ENCODE measurements around the gene CPSF4L. TPM values are rescaled to one million over a fixed set of nuclear protein-coding genes. Genes with fewer than 3 reads are reported as not detected.
"Not testable (repeated sequence)": the region's sequence is repeated elsewhere in the genome, so short reads cannot be mapped to it uniquely, and the experiment has no call there.

CPSF4L gene
- polyA plus RNA-seq, 3 donors, result not detected

DNA sequence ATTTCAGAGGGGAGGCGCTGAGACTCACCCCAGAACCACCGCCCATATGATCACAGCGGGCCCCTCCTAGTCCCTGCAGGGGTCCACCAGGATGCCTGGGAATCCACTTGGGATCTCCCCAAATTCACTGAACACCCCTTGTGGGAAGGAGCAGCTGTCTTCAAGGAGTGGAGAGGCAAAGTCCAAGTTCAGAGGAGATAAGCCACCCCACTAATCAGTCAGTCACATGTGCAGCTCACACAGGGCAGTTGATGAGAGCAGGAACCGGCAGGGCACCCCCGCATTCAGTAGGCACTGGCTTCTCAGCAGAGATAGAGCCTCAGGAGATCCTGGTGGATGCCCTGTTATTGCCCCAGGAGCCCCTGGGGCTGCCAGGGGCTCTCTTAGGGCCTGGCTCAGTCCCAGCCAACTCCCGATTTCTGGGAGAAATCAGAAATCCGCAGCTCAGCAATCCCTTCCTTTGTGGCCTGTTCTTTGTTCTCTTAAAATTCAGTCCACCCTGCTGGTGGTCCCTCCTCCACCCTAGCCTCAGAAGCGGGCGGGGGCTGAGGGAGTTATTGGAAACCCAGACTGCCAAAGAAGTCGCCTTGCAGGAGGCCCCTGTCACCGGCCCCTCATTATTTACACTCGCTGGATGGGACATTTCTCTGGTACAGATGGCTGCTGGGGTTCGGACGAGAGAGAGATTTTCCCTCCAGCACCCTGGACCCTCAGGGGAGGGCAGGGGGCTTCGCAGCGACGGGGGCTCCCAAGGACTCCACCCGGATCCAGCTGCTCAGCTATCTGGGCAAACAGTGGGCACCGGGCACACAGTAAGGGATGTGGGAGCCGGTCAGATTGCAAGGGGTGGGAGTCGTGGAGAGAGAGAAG lies 48.3 kb upstream of the CPSF4L start:
- H3K9ac ChIP-seq (ENCODE audit: insufficient read depth, low read length, poor library complexity, severe bottlenecking), result peak overlapping the region; percentile 84

DNA sequence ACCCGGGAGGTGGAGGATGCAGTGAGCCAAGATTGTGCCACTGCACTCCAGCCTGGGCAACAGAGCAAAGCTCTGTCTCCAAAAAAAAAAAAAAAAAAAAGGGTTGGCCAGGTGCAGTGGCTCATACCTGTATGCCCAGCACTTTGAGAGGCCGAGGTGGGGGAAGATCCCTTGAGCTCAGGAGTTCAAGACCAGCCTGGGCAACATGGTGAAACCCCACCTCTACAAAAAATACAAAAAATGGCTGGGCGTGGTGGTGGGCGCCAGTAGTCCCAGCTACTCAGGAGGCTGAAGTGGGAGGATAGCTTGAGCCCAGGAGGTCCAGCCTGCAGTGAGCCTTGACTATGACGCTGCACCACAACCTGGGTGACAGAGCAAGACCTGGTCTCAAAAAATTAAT lies 47.3 kb upstream of the CPSF4L start:
- H3K27me3 Mint-ChIP-seq (ENCODE audit: low read depth in 3 of 3); H3K27me3 ChIP-seq (ENCODE audit: control insufficient read depth in 2 of 2, insufficient read depth in 2 of 2, low read length in 2 of 2); H3K4me3 Mint-ChIP-seq; intact Hi-C loops (cut with micrococcal nuclease); H2AFZ ChIP-seq (ENCODE audit: insufficient read depth, low read depth, low read length, poor library complexity, severe bottlenecking); H3K4me2 ChIP-seq (replicated peaks; ENCODE audit: extremely low read depth, low read length, poor library complexity, severe bottlenecking); DNase-seq; H3K9ac ChIP-seq (ENCODE audit: insufficient read depth, low read length, poor library complexity, severe bottlenecking); H3K27ac ChIP-seq (ENCODE audit: low read depth in 1 of 2, low read length in 2 of 2); H3K36me3 ChIP-seq (replicated peaks in 1 of 2; ENCODE audit: control insufficient read depth in 1 of 2, insufficient read depth in 2 of 2, low read length in 2 of 2); H3K9me3 ChIP-seq (replicated peaks in 1 of 2; ENCODE audit: control insufficient read depth in 1 of 2, insufficient read depth in 1 of 2, low read length in 2 of 2); H3K4me3 ChIP-seq (replicated peaks in 1 of 3; ENCODE audit: low read depth in 2 of 3, low read length in 3 of 3); H3K9me3 Mint-ChIP-seq; H3K36me3 Mint-ChIP-seq: not testable (repeated sequence)
- Histone ChIP-seq H4K20me1 (ENCODE audit: insufficient read depth, low read length) (peaks cover 31% of the 10 kb centered on the region), H3K4me1 (ENCODE audit: control insufficient read depth in 1 of 2, insufficient read depth in 2 of 2, low read length in 2 of 2) (peaks cover 43 to 63% of the 10 kb centered on the region in 2 donors), H3K79me2 (ENCODE audit: insufficient read depth, low read length) (peaks cover 57% of the 10 kb centered on the region)
- H3K4me1 Mint-ChIP-seq, result peaks cover 59% of the 10 kb centered on the region
- WGBS (ENCODE audit: insufficient coverage), result 100% methylated on average over 1 of the region's 5 CpGs
- peak overlapping the region in 1 of 7 donors; percentile 45 for H3K27ac Mint-ChIP-seq

More for the DNA sequence above, 48.3 kb upstream of the CPSF4L start:
- 12% methylated on average over 13 of the region's 21 CpGs for WGBS (ENCODE audit: insufficient coverage)
- no peaks in the 10 kb centered on the region for H3K9me3 Mint-ChIP-seq
- Histone ChIP-seq H3K9me3 (replicated peaks in 1 of 2; ENCODE audit: control insufficient read depth in 1 of 2, insufficient read depth in 1 of 2, low read length in 2 of 2) (no peaks in the 10 kb centered on the region), H3K4me1 (ENCODE audit: control insufficient read depth in 1 of 2, insufficient read depth in 2 of 2, low read length in 2 of 2) (peaks cover 39 to 58% of the 10 kb centered on the region in 2 donors), H3K79me2 (ENCODE audit: insufficient read depth, low read length) (peaks cover 52% of the 10 kb centered on the region), H3K4me3 (replicated peaks in 1 of 3; ENCODE audit: low read depth in 2 of 3, low read length in 3 of 3) (peak overlapping the region; percentile 64 to 99 (median 99)), H3K4me2 (replicated peaks; ENCODE audit: extremely low read depth, low read length, poor library complexity, severe bottlenecking) (peak overlapping the region; percentile 99), H4K20me1 (ENCODE audit: insufficient read depth, low read length) (peaks cover 30% of the 10 kb centered on the region), H3K27me3 (ENCODE audit: control insufficient read depth in 2 of 2, insufficient read depth in 2 of 2, low read length in 2 of 2) (no peaks in the 10 kb centered on the region), H2AFZ (ENCODE audit: insufficient read depth, low read depth, low read length, poor library complexity, severe bottlenecking) (peak overlapping the region; percentile 92), H3K36me3 (replicated peaks in 1 of 2; ENCODE audit: control insufficient read depth in 1 of 2, insufficient read depth in 2 of 2, low read length in 2 of 2) (no peaks in the 10 kb centered on the region), H3K27ac (ENCODE audit: low read depth in 1 of 2, low read length in 2 of 2) (peak overlapping the region in 1 of 2 donors; percentile 85)
- no peak for DNase-seq
- peaks cover 0 to 3% of the 10 kb centered on the region in 2 donors for H3K36me3 Mint-ChIP-seq
- intact Hi-C loops (cut with micrococcal nuclease), result loop anchor here in 1 of 2 donors (5.0 kb wide), 1 partner anchor 57 kb away; no protein-coding TSS in a partner anchor
- peaks cover 0 to 3% (median 0%) of the 10 kb centered on the region in 3 donors for H3K27me3 Mint-ChIP-seq (ENCODE audit: low read depth in 3 of 3)
- H3K4me3 Mint-ChIP-seq, result peak overlapping the region; percentile 89 to 91
- peaks cover 52% of the 10 kb centered on the region for H3K4me1 Mint-ChIP-seq
- peak overlapping the region; percentile 82 to 94 (median 88) for H3K27ac Mint-ChIP-seq
- TF ChIP-seq, protein P1, sequence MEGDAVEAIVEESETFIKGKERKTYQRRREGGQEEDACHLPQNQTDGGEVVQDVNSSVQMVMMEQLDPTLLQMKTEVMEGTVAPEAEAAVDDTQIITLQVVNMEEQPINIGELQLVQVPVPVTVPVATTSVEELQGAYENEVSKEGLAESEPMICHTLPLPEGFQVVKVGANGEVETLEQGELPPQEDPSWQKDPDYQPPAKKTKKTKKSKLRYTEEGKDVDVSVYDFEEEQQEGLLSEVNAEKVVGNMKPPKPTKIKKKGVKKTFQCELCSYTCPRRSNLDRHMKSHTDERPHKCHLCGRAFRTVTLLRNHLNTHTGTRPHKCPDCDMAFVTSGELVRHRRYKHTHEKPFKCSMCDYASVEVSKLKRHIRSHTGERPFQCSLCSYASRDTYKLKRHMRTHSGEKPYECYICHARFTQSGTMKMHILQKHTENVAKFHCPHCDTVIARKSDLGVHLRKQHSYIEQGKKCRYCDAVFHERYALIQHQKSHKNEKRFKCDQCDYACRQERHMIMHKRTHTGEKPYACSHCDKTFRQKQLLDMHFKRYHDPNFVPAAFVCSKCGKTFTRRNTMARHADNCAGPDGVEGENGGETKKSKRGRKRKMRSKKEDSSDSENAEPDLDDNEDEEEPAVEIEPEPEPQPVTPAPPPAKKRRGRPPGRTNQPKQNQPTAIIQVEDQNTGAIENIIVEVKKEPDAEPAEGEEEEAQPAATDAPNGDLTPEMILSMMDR (IDR thresholded peaks at IDR 0.05), result no peak

Measured in CD14-positive monocyte (primary cell).